Erythroblast (primary cell): ENCODE results near the gene LENG8.

Experiments used
- GATA1 ChIP-seq: IDR thresholded peaks from 2 replicates; pipeline ENCODE4 v1.6.1; 2011; ENCODE audit warnings: low read depth, mild to moderate bottlenecking, control low read depth, low read length, moderate library complexity
- POLR2A ChIP-seq: IDR thresholded peaks from 2 replicates; pipeline ENCODE4 v1.6.1; 2011; ENCODE audit warnings: mild to moderate bottlenecking, low read length

DNA sequence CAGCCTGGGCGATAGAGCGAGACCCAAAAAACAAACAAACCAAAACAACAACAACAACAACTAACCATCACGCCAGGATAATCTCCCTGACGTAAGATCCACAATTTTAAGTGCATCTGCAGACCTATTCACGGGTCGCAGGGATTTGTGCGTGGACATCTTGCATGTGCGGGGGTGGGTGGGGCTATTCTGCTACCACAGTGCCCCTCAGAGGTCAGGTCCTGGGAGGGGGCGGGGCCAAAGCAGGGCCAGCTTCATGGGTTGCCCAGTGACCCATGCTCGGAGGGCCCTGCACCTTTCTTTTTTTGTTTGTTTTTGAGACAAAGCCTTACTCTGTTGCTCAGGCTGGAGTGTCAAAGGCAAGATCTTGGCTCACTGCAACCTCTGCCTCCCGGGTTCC lies 26.7 kb downstream of the LENG8 start:
- TF ChIP-seq POLR2A (no peak), GATA1 (no peak)
